K562 (cell line): Measurements from ENCODE around the gene FMO5. TPM values are rescaled to one million over a fixed set of nuclear protein-coding genes. Genes with fewer than 3 reads are reported as not detected.

Source experiments
- ATAC-seq: fragments of 200-7000 bp; cut with Tn5 transposase; 3 replicates; pipeline ENCODE4 v1.9.1; 2020; ENCODE audit warnings: moderate library complexity
- BruUV-seq: library from RNA; stranded (reverse); fragments of 400-500 nt; replicated peaks from 2 replicates; lab custom pipeline; 2021; lab: Mats Ljungman, UMichigan
- CTCF ChIA-PET: fragments of 300-600 bp; formaldehyde crosslinking; extraction: SDS; loops from one replicate; lab custom pipeline; 2021; ENCODE audit warnings: low intra/inter-chr PET ratio; lab: Yijun Ruan, JAX
- POLR2A ChIA-PET: fragments of 300-600, 350-650 bp; sonication (Branson Sonifier 250); formaldehyde crosslinking; extraction: SDS; loops from one replicate; lab custom pipeline; 2021; ENCODE audit warnings: antibody characterized with exemption, inconsistent platforms; lab: Yijun Ruan, JAX
- DNase-seq, 4 experiments: peaks; one replicate each; pipeline versions ENCODE4 v3.0.0 to v3.0.0-alpha.2; 2011 to 2018; ENCODE audit warnings: low spot score in 3 of 4, mixed read lengths in 3 of 4; ENCODE audit errors: extremely low read depth in 1 of 4
- FAIRE-seq: peaks from 2 replicates; lab custom pipeline; 2011; peaks lifted over from hg19 to GRCh38; lab: Jason Lieb, UNC
- H2AFZ ChIP-seq: 2 replicates; pipeline ENCODE4 v1.6.0; 2011; ENCODE audit warnings: low read depth, low read length, control low read depth, inconsistent platforms
- H3K27ac ChIP-seq: fragments of 200-600 bp; 3 replicates; pipeline ENCODE4 v1.8.0; 2011; ENCODE audit warnings: low read depth, mild to moderate bottlenecking, control low read depth, inconsistent platforms, low read length, moderate library complexity, mixed read lengths; ENCODE audit errors: extremely low read depth
- H3K27me3 ChIP-seq, 2 experiments: fragments of 300-600 bp in 1 of 2; 2 replicates in 1 of 2; 3 replicates in 1 of 2; pipeline versions ENCODE4 v1.6.0 to v1.8.0; 2011; ENCODE audit warnings: inconsistent platforms in 2 of 2, low read length in 2 of 2, mild to moderate bottlenecking in 1 of 2, mixed read lengths in 1 of 2, moderate library complexity in 1 of 2; ENCODE audit not compliant: control insufficient read depth in 2 of 2, insufficient read depth in 2 of 2
- H3K36me3 ChIP-seq: fragments of 300-600 bp; 3 replicates; pipeline ENCODE4 v1.8.0; 2011; ENCODE audit warnings: mild to moderate bottlenecking, low read length, inconsistent platforms; ENCODE audit not compliant: control insufficient read depth, insufficient read depth
- H3K4me1 ChIP-seq, 2 experiments: fragments of 200-600 bp in 1 of 2; replicated peaks in 1 of 2; 2 replicates in 1 of 2; 3 replicates in 1 of 2; pipeline versions ENCODE4 v1.5.1 to v1.8.0; 2011; ENCODE audit warnings: inconsistent platforms in 2 of 2, low read length in 2 of 2, mild to moderate bottlenecking in 1 of 2, mixed read lengths in 1 of 2, moderate library complexity in 1 of 2; ENCODE audit not compliant: control insufficient read depth in 2 of 2, insufficient read depth in 2 of 2
- H3K4me2 ChIP-seq: 2 replicates; pipeline ENCODE4 v1.6.1; 2011; ENCODE audit warnings: low read length, control low read depth, inconsistent platforms, mixed read lengths; ENCODE audit not compliant: insufficient read depth
- H3K4me3 ChIP-seq: fragments of 200-600 bp; sonication (generic), shearing (Covaris generic); 2 replicates; pipeline ENCODE4 v1.5.1; 2016; ENCODE audit warnings: control low read depth, inconsistent platforms
- H3K79me2 ChIP-seq: fragments of 200-600 bp; 3 replicates; pipeline ENCODE4 v1.8.0; 2011; ENCODE audit warnings: low read length, inconsistent platforms; ENCODE audit not compliant: control insufficient read depth, insufficient read depth
- H3K9ac ChIP-seq, 2 experiments: 2 replicates each; pipeline versions ENCODE4 v1.6.0 to v1.6.1; 2011; ENCODE audit warnings: low read depth in 2 of 2, low read length in 2 of 2, control low read depth in 1 of 2, inconsistent platforms in 1 of 2, mild to moderate bottlenecking in 1 of 2, mixed read lengths in 1 of 2; ENCODE audit not compliant: insufficient read depth in 1 of 2
- H3K9me1 ChIP-seq: one replicate; pipeline ENCODE4 v1.6.0; 2011; ENCODE audit warnings: inconsistent platforms, mild to moderate bottlenecking, low read length, moderate library complexity; ENCODE audit not compliant: control insufficient read depth, insufficient read depth
- H3K9me3 ChIP-seq: replicated peaks from 2 replicates; pipeline ENCODE4 v1.5.1; 2011; ENCODE audit warnings: low read depth, low read length, inconsistent platforms; ENCODE audit not compliant: control insufficient read depth, insufficient read depth
- H4K20me1 ChIP-seq: replicated peaks from 2 replicates; pipeline ENCODE4 v1.6.1; 2011; ENCODE audit warnings: low read length, inconsistent platforms, mixed read lengths; ENCODE audit not compliant: control insufficient read depth, insufficient read depth
- CHD4 ChIP-seq: fragments of 200-600 bp; sonication (generic); IDR thresholded peaks from 3 replicates; pipeline ENCODE4 v1.6.1; 2012; ENCODE audit warnings: low read depth, mild to moderate bottlenecking, mixed read lengths, low read length, inconsistent platforms; ENCODE audit not compliant: insufficient read depth, insufficient replicate concordance, poor library complexity, severe bottlenecking
- EP400 ChIP-seq: fragments of 450-650 bp; IDR thresholded peaks from 2 replicates; pipeline ENCODE4 v1.6.1; 2017; ENCODE audit warnings: antibody characterized with exemption, mild to moderate bottlenecking, moderate library complexity
- FOXM1 ChIP-seq, 2 experiments: fragments of 450-650 bp in 1 of 2; sonication (generic) in 1 of 2; formaldehyde crosslinking in 1 of 2; IDR thresholded peaks; 2 replicates each; pipeline versions ENCODE4 v1.6.1 to v1.9.0; 2017 to 2022; ENCODE audit warnings: low read depth in 2 of 2, mild to moderate bottlenecking in 2 of 2, missing genetic modification reagents in 1 of 2, moderate library complexity in 1 of 2
- HLTF ChIP-seq: fragments of 450-650 bp; IDR thresholded peaks from 2 replicates; pipeline ENCODE4 v1.6.1; 2016
- JUND ChIP-seq, 2 experiments: IDR thresholded peaks; 2 replicates in 1 of 2; 3 replicates in 1 of 2; pipeline ENCODE4 v1.6.1; 2011; ENCODE audit warnings: borderline replicate concordance in 2 of 2, low read depth in 2 of 2, low read length in 2 of 2, improper control_type of control experiment in 1 of 2, missing biosample characterization in 1 of 2, missing genetic modification characterization in 1 of 2, missing genetic modification reagents in 1 of 2
- KAT8 ChIP-seq: fragments of 450-650 bp; IDR thresholded peaks from 2 replicates; pipeline ENCODE4 v1.6.1; 2016; ENCODE audit warnings: low read depth, mild to moderate bottlenecking
- NR1H2 ChIP-seq: sonication (generic); formaldehyde crosslinking; IDR thresholded peaks from 2 replicates; pipeline ENCODE4 v1.4.0; 2020; ENCODE audit warnings: mild to moderate bottlenecking, missing genetic modification reagents
- PPARD ChIP-seq: fragments of 250-450 bp; sonication (Bioruptor Pico); IDR thresholded peaks from 2 replicates; pipeline ENCODE4 v1.8.0; 2022; ENCODE audit warnings: inconsistent platforms, mild to moderate bottlenecking, moderate library complexity
- RUNX1 ChIP-seq: sonication (generic); IDR thresholded peaks from 2 replicates; pipeline ENCODE4 v1.6.1; 2016; ENCODE audit warnings: antibody characterized with exemption, low read depth
- ZNF436 ChIP-seq: fragments of 250-450, 450-650 bp; sonication (Bioruptor Pico); formaldehyde crosslinking; IDR thresholded peaks from 2 replicates; pipeline ENCODE4 v1.7.0; 2020; ENCODE audit warnings: mild to moderate bottlenecking
- WGBS: fragments of 100-300 bp; shearing (Covaris generic); methylation state at CpG from one replicate; pipeline ENCODE4 v1.1.6; 2016; ENCODE audit warnings: low coverage, mixed read lengths; ENCODE audit not compliant: insufficient coverage; ENCODE audit errors: missing lambda C conversion rate; 5-methylcytosine and 5-hydroxymethylcytosine counted together
- in situ Hi-C: fragments of 300-500 bp; cut with MboI; formaldehyde crosslinking; loops from 4 replicates; pipeline ENCODE4 v1.15.0; 2018; ENCODE audit warnings: inconsistent platforms, mixed read lengths
- intact Hi-C: fragments of 100-400 bp; cut with micrococcal nuclease; formaldehyde crosslinking; loops from 2 replicates; pipeline ENCODE4 v1.14.2; 2022
- polyA plus RNA-seq, 8 experiments: library from polyadenylated mRNA; depleted of rRNA in 4 of 8; stranded (reverse) in 5 of 8; unstranded in 3 of 8; fragments of >200 nt; fragmentation: Nextera tagmentation in 2 of 8; fragmentation: Illumina TruSeq in 1 of 8; extraction: Ambion mirVana in 2 of 8; extraction: Trizol in 1 of 8; gene quantifications; 2 replicates each; pipeline versions ENCODE4 v1.2.1 to v1.2.3, GENCODE V29; 2011 to 2014; ENCODE audit warnings: inconsistent platforms in 1 of 8, missing spikeins in 1 of 8
- total RNA-seq, 7 experiments: library from RNA; depleted of rRNA in 6 of 7; stranded (reverse); fragments of >200 nt in 6 of 7; fragmentation: Illumina TruSeq in 2 of 7; extraction: Trizol in 2 of 7; gene quantifications; 2 replicates each; pipeline versions ENCODE4 v1.2.1 to v1.2.3, GENCODE V29; 2011 to 2021; ENCODE audit warnings: low replicate concordance in 1 of 7
- TF ChIP-seq, protein P1 (sequence below), 2 experiments: fragments of 450-650 bp; formaldehyde crosslinking in 1 of 2; IDR thresholded peaks; 2 replicates each; pipeline versions ENCODE4 v1.4.0 to v1.6.1; 2014 to 2020; ENCODE audit warnings: mild to moderate bottlenecking in 2 of 2, borderline replicate concordance in 1 of 2, low read depth in 1 of 2

FMO5 gene
- total and polyA plus RNA-seq, 9 of the 15 experiments (the other 6 are each of a cell fraction or from before 2014, with no cell fraction given), result 0.11 to 0.69 (median 0.19) TPM; not detected in 1

DNA sequence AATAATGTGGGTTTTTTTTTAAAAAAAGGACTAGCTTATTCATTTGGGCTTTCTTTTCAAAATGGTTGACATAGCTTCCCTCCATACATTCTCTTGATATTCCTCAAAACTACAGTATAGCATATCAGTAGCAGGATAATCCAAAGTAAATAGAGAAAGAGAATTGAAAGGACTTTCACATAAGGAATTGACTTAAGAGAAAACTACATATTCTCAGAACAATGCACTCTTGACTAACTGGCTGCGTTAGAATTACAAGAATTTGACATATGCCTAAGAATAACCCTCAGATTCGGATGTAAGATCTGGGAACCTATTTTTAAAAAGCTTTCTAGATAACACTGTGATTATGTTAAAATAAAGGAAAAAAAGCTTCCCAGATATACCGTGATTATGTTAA lies 56.0 kb downstream of the FMO5 start:
- BruUV-seq, result no TSS peak
- no peaks in the 10 kb centered on the region for H3K9me1 ChIP-seq
- POLR2A ChIA-PET, result interaction anchor here (1.8 to 4.4 kb wide), 4 partner anchors 8 to 85 kb away, joined by 4 to 27 read pairs (median 9); no protein-coding TSS in a partner anchor
- FAIRE-seq (no peak), DNase-seq (no peak), ATAC-seq (no peak)
- peaks cover 38% of the 10 kb centered on the region for H3K79me2 ChIP-seq
- H3K4me1 ChIP-seq, result peaks cover 14% of the 10 kb centered on the region in 2 experiments
- no peak overlapping the region for H3K4me2 ChIP-seq
- no peak overlapping the region for H3K27ac ChIP-seq
- no peaks in the 10 kb centered on the region for H4K20me1 ChIP-seq
- WGBS, result 41% methylated on average over 3 of the region's 3 CpGs
- peaks cover 17% of the 10 kb centered on the region for H3K36me3 ChIP-seq
- CTCF ChIA-PET, result no interaction called here
- H3K9ac ChIP-seq, result no peak overlapping the region
- H3K9me3 ChIP-seq, result no peaks in the 10 kb centered on the region
- H2AFZ ChIP-seq, result no peak overlapping the region
- H3K27me3 ChIP-seq, result no peaks in the 10 kb centered on the region
- in situ Hi-C loops (no loop called here), intact Hi-C loops (no loop called here)
- H3K4me3 ChIP-seq, result no peak overlapping the region
- TF ChIP-seq FOXM1 (IDR thresholded peaks at IDR 0.05; ENCODE audit: low read depth) (no peak), FOXM1 (CRISPR knock-in tag; IDR thresholded peaks at IDR 0.05; ENCODE audit: low read depth) (no peak), HLTF (no peak), JUND (IDR thresholded peaks at IDR 0.05; ENCODE audit: borderline replicate concordance, low read depth, low read length) (no peak), JUND (tag; IDR thresholded peaks at IDR 0.05; ENCODE audit: borderline replicate concordance, low read depth, low read length) (no peak), ZNF436 (CRISPR knock-in tag) (no peak), KAT8 (no peak), NR1H2 (no peak), EP400 (no peak), PPARD (CRISPR knock-in tag) (no peak), CHD4 (no peak), RUNX1 (no peak)
- TF ChIP-seq, protein P1, sequence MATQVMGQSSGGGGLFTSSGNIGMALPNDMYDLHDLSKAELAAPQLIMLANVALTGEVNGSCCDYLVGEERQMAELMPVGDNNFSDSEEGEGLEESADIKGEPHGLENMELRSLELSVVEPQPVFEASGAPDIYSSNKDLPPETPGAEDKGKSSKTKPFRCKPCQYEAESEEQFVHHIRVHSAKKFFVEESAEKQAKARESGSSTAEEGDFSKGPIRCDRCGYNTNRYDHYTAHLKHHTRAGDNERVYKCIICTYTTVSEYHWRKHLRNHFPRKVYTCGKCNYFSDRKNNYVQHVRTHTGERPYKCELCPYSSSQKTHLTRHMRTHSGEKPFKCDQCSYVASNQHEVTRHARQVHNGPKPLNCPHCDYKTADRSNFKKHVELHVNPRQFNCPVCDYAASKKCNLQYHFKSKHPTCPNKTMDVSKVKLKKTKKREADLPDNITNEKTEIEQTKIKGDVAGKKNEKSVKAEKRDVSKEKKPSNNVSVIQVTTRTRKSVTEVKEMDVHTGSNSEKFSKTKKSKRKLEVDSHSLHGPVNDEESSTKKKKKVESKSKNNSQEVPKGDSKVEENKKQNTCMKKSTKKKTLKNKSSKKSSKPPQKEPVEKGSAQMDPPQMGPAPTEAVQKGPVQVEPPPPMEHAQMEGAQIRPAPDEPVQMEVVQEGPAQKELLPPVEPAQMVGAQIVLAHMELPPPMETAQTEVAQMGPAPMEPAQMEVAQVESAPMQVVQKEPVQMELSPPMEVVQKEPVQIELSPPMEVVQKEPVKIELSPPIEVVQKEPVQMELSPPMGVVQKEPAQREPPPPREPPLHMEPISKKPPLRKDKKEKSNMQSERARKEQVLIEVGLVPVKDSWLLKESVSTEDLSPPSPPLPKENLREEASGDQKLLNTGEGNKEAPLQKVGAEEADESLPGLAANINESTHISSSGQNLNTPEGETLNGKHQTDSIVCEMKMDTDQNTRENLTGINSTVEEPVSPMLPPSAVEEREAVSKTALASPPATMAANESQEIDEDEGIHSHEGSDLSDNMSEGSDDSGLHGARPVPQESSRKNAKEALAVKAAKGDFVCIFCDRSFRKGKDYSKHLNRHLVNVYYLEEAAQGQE (IDR thresholded peaks at IDR 0.05; ENCODE audit: borderline replicate concordance), result no peak
- TF ChIP-seq, protein P1 (CRISPR knock-in tag; IDR thresholded peaks at IDR 0.05; ENCODE audit: low read depth), result no peak
